Stimulated activated naive CD8-positive, alpha-beta T cell treated with anti-CD3 and anti-CD28 coated beads, Interleukin-15, amount 100 ng/mL, for 72 hours (primary cell): ENCODE results near the gene GRB7.
"Not testable (repeated sequence)": the region's sequence is repeated elsewhere in the genome, so short reads cannot be mapped to it uniquely, and the experiment has no call there.

Experiments
- ATAC-seq: fragments of 150-1000 bp; cut with Tn5 transposase; 2 replicates; pipeline ENCODE4 v1.10.0; 2021; ENCODE audit warnings: mild to moderate bottlenecking, moderate library complexity
- DNase-seq, 2 donors: peaks; one replicate each; pipeline ENCODE4 v3.0.0; 2021 to 2022
- H3K27ac Mint-ChIP-seq, 2 donors: one replicate each; pipeline ENCODE4 v1.8.0; 2022; ENCODE audit warnings: mild to moderate bottlenecking in 2 of 2, mixed read lengths in 2 of 2, moderate library complexity in 2 of 2
- H3K27me3 Mint-ChIP-seq: one replicate; pipeline ENCODE4 v1.8.0; 2022; ENCODE audit warnings: mixed read lengths
- H3K4me1 Mint-ChIP-seq: one replicate; pipeline ENCODE4 v1.8.0; 2022; ENCODE audit warnings: mild to moderate bottlenecking, mixed read lengths
- H3K4me3 Mint-ChIP-seq, 2 donors: one replicate each; pipeline ENCODE4 v1.8.0; 2022; ENCODE audit warnings: mild to moderate bottlenecking in 2 of 2, mixed read lengths in 2 of 2, moderate library complexity in 1 of 2
- H3K9me3 Mint-ChIP-seq, 2 donors: one replicate each; pipeline ENCODE4 v1.8.0; 2022; ENCODE audit warnings: mixed read lengths in 2 of 2

GRB7 gene

GRCh38 chr17:39738983-39739884, 1.5 kb downstream of the GRB7 start:
- Mint-ChIP-seq H3K9me3 (no peaks in the 10 kb centered on the region), H3K27ac (no peak overlapping the region), H3K27me3 (peaks cover 58% of the 10 kb centered on the region), H3K4me3 (peak overlapping the region; percentile 89 to 93), H3K4me1 (peaks cover 44% of the 10 kb centered on the region)
- ATAC-seq (peak; percentile 38), DNase-seq (no peak)

- peak overlapping the region in 1 of 2 donors; percentile 33 for H3K27ac Mint-ChIP-seq
- ATAC-seq: no peak
- no peaks in the 10 kb centered on the region for H3K9me3 Mint-ChIP-seq
- H3K27me3 Mint-ChIP-seq: peaks cover 58% of the 10 kb centered on the region
- no peak for DNase-seq
- H3K4me3 Mint-ChIP-seq: no peak overlapping the region
- peaks cover 44% of the 10 kb centered on the region for H3K4me1 Mint-ChIP-seq
These were observed 2.2 kb downstream of the GRB7 start for GRCh38 chr17:39739885-39740356.

GRCh38 chr17:39740357-39741111, 2.8 kb downstream of the GRB7 start:
- DNase-seq: no peak
- Mint-ChIP-seq H3K4me1 (peaks cover 44% of the 10 kb centered on the region), H3K27ac (peak overlapping the region in 1 of 2 donors; percentile 75), H3K4me3 (no peak overlapping the region), H3K9me3 (no peaks in the 10 kb centered on the region), H3K27me3 (peaks cover 57% of the 10 kb centered on the region)
- ATAC-seq: no peak

GRCh38 chr17:39742126-39742855, 4.6 kb downstream of the GRB7 start:
- ATAC-seq: no peak
- H3K27me3 Mint-ChIP-seq: peaks cover 41% of the 10 kb centered on the region
- no peaks in the 10 kb centered on the region for H3K9me3 Mint-ChIP-seq
- H3K4me3 Mint-ChIP-seq: no peak overlapping the region
- DNase-seq: no peak
- H3K4me1 Mint-ChIP-seq: peaks cover 39% of the 10 kb centered on the region
- no peak overlapping the region for H3K27ac Mint-ChIP-seq

GRCh38 chr17:39742856-39743436, 5.2 kb downstream of the GRB7 start:
- Mint-ChIP-seq H3K4me1 (peaks cover 33% of the 10 kb centered on the region), H3K4me3 (no peak overlapping the region), H3K27ac (no peak overlapping the region), H3K9me3 (no peaks in the 10 kb centered on the region), H3K27me3 (peaks cover 35% of the 10 kb centered on the region)
- ATAC-seq (no peak), DNase-seq (no peak)

- no peak overlapping the region for H3K4me3 Mint-ChIP-seq
- DNase-seq (no peak), ATAC-seq (no peak)
- peaks cover 22% of the 10 kb centered on the region for H3K27me3 Mint-ChIP-seq
- no peak overlapping the region for H3K27ac Mint-ChIP-seq
- H3K4me1 Mint-ChIP-seq: peaks cover 20% of the 10 kb centered on the region
- H3K9me3 Mint-ChIP-seq: no peaks in the 10 kb centered on the region
These were observed 6.5 kb downstream of the GRB7 start for GRCh38 chr17:39744075-39744835.

GRCh38 chr17:39744836-39745215, 7.1 kb downstream of the GRB7 start:
- no peak overlapping the region for H3K27ac Mint-ChIP-seq

GRCh38 chr17:39745335-39746144, 7.8 kb downstream of the GRB7 start:
- DNase-seq (no peak), ATAC-seq (no peak)
- Mint-ChIP-seq H3K9me3 (no peaks in the 10 kb centered on the region), H3K27me3 (peaks cover 12% of the 10 kb centered on the region), H3K4me3 (no peak overlapping the region), H3K4me1 (peaks cover 8% of the 10 kb centered on the region), H3K27ac (peak overlapping the region in 1 of 2 donors; percentile 64)

More at GRCh38 chr17:39744836-39745215, 7.1 kb downstream of the GRB7 start:
- DNase-seq (no peak), ATAC-seq (no peak)
- peaks cover 18% of the 10 kb centered on the region for H3K27me3 Mint-ChIP-seq
- H3K4me3 Mint-ChIP-seq: no peak overlapping the region
- H3K4me1 Mint-ChIP-seq: peaks cover 15% of the 10 kb centered on the region
- H3K9me3 Mint-ChIP-seq: no peaks in the 10 kb centered on the region

- Mint-ChIP-seq H3K9me3 (no peaks in the 10 kb centered on the region), H3K4me3 (no peak overlapping the region), H3K27ac (no peak overlapping the region), H3K27me3 (peaks cover 6% of the 10 kb centered on the region), H3K4me1 (peaks cover 4% of the 10 kb centered on the region)
- DNase-seq (no peak), ATAC-seq (no peak)
These were observed 8.4 kb downstream of the GRB7 start for GRCh38 chr17:39746145-39746461.

- Mint-ChIP-seq H3K27me3 (no peaks in the 10 kb centered on the region), H3K4me1 (peaks cover 18% of the 10 kb centered on the region), H3K27ac (no peak overlapping the region), H3K9me3 (no peaks in the 10 kb centered on the region), H3K4me3 (no peak overlapping the region)
- DNase-seq: no peak
- ATAC-seq: no peak
These were observed 10.0 kb downstream of the GRB7 start for GRCh38 chr17:39747745-39748144.

GRCh38 chr17:39748444-39749034, 10.8 kb downstream of the GRB7 start:
- not testable (repeated sequence) for H3K4me3 Mint-ChIP-seq

GRCh38 chr17:39750131-39751015, 12.6 kb downstream of the GRB7 start:
- Mint-ChIP-seq H3K27ac (peak overlapping the region in 1 of 2 donors; percentile 42), H3K4me3 (no peak overlapping the region), H3K4me1 (peaks cover 35% of the 10 kb centered on the region), H3K9me3 (no peaks in the 10 kb centered on the region), H3K27me3 (no peaks in the 10 kb centered on the region)
- DNase-seq (no peak), ATAC-seq (no peak)

More at GRCh38 chr17:39748444-39749034, 10.8 kb downstream of the GRB7 start:
- not testable (repeated sequence) for H3K27ac Mint-ChIP-seq, ATAC-seq, H3K9me3 Mint-ChIP-seq, DNase-seq, H3K27me3 Mint-ChIP-seq
- peaks cover 26% of the 10 kb centered on the region for H3K4me1 Mint-ChIP-seq

- H3K27me3 Mint-ChIP-seq: no peaks in the 10 kb centered on the region
- H3K4me3 Mint-ChIP-seq: no peak overlapping the region
- H3K27ac Mint-ChIP-seq: peak overlapping the region in 1 of 2 donors; percentile 82
- ATAC-seq (no peak), DNase-seq (no peak)
- H3K9me3 Mint-ChIP-seq: no peaks in the 10 kb centered on the region
- H3K4me1 Mint-ChIP-seq: peaks cover 42% of the 10 kb centered on the region
These were observed 13.3 kb downstream of the GRB7 start for GRCh38 chr17:39751016-39751543.
